Duodenal mucosa (tissue), 2 donors: ENCODE results near the gene HADHA.
"Not testable (repeated sequence)": the region's sequence is repeated elsewhere in the genome, so short reads cannot be mapped to it uniquely, and the experiment has no call there.

Experiments used
- H3K27ac ChIP-seq: one replicate; pipeline ENCODE4 v1.7.0; 2013; ENCODE audit warnings: low read depth, low read length
- H3K27me3 ChIP-seq, 2 donors: one replicate each; pipeline ENCODE4 v1.7.0; 2013; ENCODE audit warnings: low read length in 2 of 2, control low read depth in 1 of 2; ENCODE audit not compliant: insufficient read depth in 2 of 2, control insufficient read depth in 1 of 2
- H3K36me3 ChIP-seq, 2 donors: one replicate each; pipeline ENCODE4 v1.7.0; 2013; ENCODE audit warnings: low read length in 2 of 2, control low read depth in 1 of 2; ENCODE audit not compliant: insufficient read depth in 2 of 2, control insufficient read depth in 1 of 2
- H3K4me1 ChIP-seq, 2 donors: one replicate each; pipeline ENCODE4 v1.7.0; 2013; ENCODE audit warnings: low read length in 2 of 2, control low read depth in 1 of 2; ENCODE audit not compliant: insufficient read depth in 2 of 2, control insufficient read depth in 1 of 2
- H3K4me3 ChIP-seq, 2 donors: one replicate each; pipeline ENCODE4 v1.7.0; 2013; ENCODE audit warnings: low read length in 2 of 2, low read depth in 1 of 2
- H3K9ac ChIP-seq, 2 donors: one replicate each; pipeline ENCODE4 v1.7.0; 2013; ENCODE audit warnings: low read length in 2 of 2, low read depth in 1 of 2
- H3K9me3 ChIP-seq, 2 donors: one replicate each; pipeline ENCODE4 v1.7.0; 2013; ENCODE audit warnings: low read length in 2 of 2, control low read depth in 1 of 2; ENCODE audit not compliant: control insufficient read depth in 1 of 2

Gene HADHA

DNA sequence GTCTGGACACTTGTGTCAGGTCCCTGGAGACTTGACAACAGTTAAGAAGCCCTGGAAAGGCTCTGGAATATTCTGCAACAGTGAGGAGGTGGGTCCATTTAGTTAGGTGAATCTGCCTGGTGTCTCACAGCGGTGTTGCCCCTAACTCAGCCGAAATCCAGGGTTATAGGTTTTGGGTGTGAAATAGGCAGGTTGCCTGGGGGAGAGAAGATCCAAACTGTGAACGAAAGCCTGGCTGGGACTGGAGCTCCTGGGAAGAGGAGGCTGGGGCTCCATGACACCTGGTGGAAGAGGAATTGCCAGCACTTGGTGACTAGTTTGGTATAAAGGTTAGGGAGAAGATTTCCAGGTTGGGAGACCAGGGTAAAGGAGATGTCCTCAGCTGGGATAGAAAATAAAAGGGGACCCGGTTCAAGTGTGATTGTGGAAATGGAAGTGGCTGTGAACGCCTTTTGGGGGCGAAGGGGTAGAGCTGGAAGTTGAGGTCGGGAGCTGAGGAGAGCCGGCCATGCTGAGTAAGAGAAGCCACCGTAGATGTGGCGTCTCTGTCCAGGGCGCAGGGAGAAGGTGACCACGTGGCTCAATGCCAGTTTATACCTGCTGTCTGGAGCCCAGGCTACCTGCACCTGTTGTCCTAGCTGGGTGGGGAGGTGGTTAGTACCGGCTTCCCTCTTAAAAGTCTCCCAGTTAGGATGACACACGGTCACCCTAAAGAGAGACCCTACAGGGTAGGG is 74.6 kb downstream of the HADHA start:
- Histone ChIP-seq H3K4me1 (peaks cover 0 to 5% of the 10 kb centered on the region in 2 donors), H3K27me3 (peaks cover 15 to 16% of the 10 kb centered on the region in 2 donors)

DNA sequence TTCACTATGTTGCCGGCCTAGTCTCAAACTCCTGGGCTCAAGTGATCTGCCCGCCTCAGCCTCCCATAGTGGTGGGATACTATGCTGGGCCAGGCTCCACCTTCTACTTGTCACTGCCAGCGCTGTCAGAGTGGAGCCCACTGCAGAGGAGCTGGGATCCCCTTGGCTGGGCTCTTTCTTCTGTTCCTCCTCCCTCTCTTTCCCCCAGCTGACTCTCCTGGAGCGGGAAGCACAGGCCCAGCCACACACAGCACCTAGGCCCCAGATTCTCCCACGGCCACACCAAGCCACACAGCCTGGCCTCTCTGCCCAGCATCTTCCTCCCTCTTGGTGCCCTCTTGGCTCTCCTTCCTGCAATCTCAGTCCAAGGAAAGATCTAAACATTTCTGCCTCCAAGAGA is 75.2 kb downstream of the HADHA start:
- no peaks in the 10 kb centered on the region for H3K36me3 ChIP-seq
- peaks cover 0 to 5% of the 10 kb centered on the region in 2 donors for H3K4me1 ChIP-seq
- H3K27me3 ChIP-seq: peaks cover 8 to 9% of the 10 kb centered on the region in 2 donors
- H3K9ac ChIP-seq: no peak overlapping the region
- H3K9me3 ChIP-seq: no peaks in the 10 kb centered on the region
- H3K4me3 ChIP-seq: no peak overlapping the region
- H3K27ac ChIP-seq: no peak overlapping the region

More for the DNA sequence above, 74.6 kb downstream of the HADHA start:
- no peaks in the 10 kb centered on the region for H3K9me3 ChIP-seq
- no peak overlapping the region for H3K27ac ChIP-seq
- H3K36me3 ChIP-seq: no peaks in the 10 kb centered on the region
- no peak overlapping the region for H3K9ac ChIP-seq
- no peak overlapping the region for H3K4me3 ChIP-seq

DNA sequence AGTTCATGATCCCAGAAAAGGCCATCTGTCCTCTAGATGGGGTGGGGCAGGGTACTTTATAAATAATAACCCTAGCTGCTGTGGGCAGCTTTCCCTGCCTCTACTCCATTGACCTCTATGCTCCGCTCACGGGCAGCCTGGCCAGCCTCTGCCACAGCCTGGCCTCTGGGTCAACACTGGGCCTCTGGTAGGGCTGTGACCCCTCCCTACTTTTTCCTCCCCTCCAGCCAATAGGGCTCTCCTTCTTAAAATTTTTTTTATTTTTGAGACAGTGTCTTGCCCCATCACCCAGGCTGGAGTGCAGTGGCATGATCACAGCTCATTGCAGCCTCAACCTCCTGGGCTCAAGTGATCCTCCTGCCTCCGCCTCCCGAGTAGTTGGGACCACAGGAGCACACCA is 75.6 kb downstream of the HADHA start:
- no peaks in the 10 kb centered on the region for H3K36me3 ChIP-seq
- no peak overlapping the region for H3K9ac ChIP-seq
- H3K27me3 ChIP-seq: peaks cover 5 to 6% of the 10 kb centered on the region in 2 donors
- H3K9me3 ChIP-seq: no peaks in the 10 kb centered on the region
- no peak overlapping the region for H3K27ac ChIP-seq
- no peak overlapping the region for H3K4me3 ChIP-seq
- H3K4me1 ChIP-seq: peaks cover 0 to 5% of the 10 kb centered on the region in 2 donors

DNA sequence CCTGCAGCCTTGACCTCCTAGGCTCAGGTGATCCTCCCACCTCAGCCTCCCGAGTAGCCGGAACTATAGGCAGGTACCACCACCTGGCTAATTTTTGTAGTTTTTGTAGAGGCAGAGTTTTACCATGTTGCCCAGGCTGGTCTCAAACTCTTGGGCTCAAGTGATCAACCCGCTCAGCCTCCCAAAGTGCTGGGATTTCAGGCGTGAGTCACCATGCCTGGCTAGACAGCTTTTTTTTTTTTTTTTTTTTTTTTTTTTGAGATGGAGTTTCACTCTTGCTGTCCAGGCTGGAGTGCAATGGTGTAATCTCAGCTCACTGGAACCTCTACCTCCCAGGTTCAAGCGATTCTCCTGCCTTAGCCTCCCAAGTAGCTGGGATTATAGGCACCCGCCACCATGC is 77.9 kb downstream of the HADHA start:
- H3K4me3 ChIP-seq, H3K9me3 ChIP-seq, H3K36me3 ChIP-seq, H3K9ac ChIP-seq, H3K27ac ChIP-seq, H3K27me3 ChIP-seq, H3K4me1 ChIP-seq: not testable (repeated sequence)

DNA sequence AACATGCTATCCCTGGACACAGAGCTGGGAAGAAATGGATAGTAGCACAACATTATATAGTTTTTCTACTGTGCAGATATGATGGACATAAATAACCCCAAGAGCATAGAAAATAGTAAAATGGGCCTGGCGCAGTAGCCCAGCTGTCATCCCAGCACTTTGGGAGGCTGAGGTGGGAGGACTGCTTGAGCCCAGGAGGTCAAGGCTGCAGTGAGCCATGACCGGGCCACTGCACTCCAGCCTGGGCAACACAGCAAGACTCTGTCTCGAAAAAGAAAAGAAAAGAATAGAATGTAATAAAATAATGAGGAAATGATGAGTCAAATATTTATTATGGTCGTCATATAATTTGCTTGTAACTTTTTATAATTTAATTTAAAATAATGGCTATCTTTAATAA is 79.0 kb downstream of the HADHA start:
- Histone ChIP-seq H3K9ac (no peak overlapping the region), H3K27ac (no peak overlapping the region), H3K36me3 (no peaks in the 10 kb centered on the region), H3K4me1 (no peaks in the 10 kb centered on the region), H3K27me3 (no peaks in the 10 kb centered on the region), H3K9me3 (no peaks in the 10 kb centered on the region), H3K4me3 (no peak overlapping the region)

DNA sequence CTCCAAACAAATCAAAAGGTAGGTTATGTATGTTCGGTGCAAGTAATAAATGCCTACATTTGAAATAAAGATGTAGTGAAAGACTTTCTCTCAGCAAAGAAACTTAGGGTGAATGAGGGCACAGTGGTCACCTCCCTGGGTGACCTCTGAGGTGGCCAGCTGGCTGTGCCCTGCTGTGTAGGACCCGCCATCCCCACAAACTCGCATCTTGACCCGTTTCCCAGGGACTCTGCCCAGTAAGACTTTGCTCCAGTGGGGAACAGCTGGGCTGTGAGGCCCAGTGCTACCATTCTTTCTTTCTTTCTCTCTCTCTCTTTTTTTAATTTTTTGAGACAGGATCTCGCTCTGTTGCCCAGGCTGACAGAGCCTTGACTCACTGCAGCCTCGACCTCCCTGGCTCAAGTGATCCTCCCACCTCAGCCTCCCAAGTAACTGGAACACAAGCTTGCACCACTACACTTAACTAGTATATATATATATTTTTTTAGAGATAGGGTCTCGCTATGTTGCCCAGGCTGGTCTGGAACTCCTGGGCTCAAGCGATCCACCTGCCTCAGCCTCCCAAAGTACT is 79.7 kb downstream of the HADHA start:
- Histone ChIP-seq H3K9me3 (no peaks in the 10 kb centered on the region), H3K27ac (no peak overlapping the region), H3K4me3 (no peak overlapping the region), H3K36me3 (no peaks in the 10 kb centered on the region), H3K4me1 (no peaks in the 10 kb centered on the region), H3K27me3 (no peaks in the 10 kb centered on the region), H3K9ac (no peak overlapping the region)

DNA sequence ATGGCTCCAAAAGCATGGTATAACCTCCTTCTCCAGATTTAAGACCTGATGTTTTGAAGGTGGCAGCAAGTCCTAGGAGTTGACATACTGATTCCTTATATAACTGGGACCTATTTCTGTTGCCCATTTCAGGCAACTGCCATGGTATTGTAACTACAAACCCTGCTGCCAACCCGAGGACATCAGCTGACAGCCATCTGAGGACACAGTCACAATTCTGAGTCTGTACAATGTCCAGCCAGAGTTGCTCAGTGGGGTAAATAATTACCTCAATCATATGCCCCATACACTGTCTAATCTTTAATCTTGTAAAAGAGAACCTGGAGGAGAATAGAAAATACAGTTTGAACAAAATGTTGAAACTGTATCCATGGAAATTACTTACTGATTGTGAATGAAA is 80.2 kb downstream of the HADHA start:
- no peak overlapping the region for H3K9ac ChIP-seq
- H3K27ac ChIP-seq: no peak overlapping the region
- H3K27me3 ChIP-seq: no peaks in the 10 kb centered on the region
- H3K36me3 ChIP-seq: no peaks in the 10 kb centered on the region
- no peak overlapping the region for H3K4me3 ChIP-seq
- no peaks in the 10 kb centered on the region for H3K4me1 ChIP-seq
- H3K9me3 ChIP-seq: no peaks in the 10 kb centered on the region

DNA sequence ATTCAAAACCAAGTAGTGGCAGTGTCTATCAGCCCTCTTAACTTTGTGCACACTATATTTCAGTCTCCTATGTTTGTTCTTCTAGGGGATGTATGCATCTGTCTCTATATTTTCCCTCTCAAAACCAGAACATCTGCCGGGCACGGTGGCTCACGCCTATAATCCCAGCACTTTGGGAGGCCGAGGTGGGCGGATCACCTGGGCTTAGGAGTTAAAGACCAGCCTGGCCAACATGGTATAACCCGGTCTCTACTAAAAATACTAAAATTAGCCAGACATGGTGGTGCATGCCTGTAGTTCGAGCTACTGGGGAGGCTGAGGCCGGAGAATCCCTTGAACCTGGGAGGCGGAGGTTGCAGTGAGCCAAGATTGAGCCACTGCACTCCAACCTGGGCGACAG is 81.5 kb downstream of the HADHA start:
- H3K36me3 ChIP-seq: no peaks in the 10 kb centered on the region
- no peak overlapping the region for H3K4me3 ChIP-seq
- H3K4me1 ChIP-seq: no peaks in the 10 kb centered on the region
- no peak overlapping the region for H3K9ac ChIP-seq
- H3K27ac ChIP-seq: no peak overlapping the region
- H3K27me3 ChIP-seq: no peaks in the 10 kb centered on the region
- no peaks in the 10 kb centered on the region for H3K9me3 ChIP-seq

DNA sequence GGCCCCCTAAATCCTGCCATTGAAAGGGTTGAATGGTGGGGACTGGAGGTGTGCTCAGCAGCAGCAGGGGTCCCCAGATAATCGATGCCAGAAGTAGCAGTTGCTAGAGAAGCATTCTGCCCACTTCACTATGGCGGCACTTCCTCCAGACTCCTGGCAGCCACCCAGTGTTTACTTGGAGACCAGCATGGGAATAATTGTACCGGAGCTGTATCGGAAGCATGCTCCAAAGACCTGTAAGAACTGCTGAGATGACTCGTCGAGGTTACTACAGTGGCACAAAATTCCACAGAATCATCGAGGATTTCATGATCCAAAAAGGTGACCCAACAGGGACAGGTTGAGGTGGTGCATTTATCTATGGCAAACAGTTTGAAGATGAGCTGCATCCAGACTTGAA is 82.5 kb downstream of the HADHA start:
- H3K9ac ChIP-seq: no peak overlapping the region
- no peaks in the 10 kb centered on the region for H3K27me3 ChIP-seq
- no peaks in the 10 kb centered on the region for H3K9me3 ChIP-seq

DNA sequence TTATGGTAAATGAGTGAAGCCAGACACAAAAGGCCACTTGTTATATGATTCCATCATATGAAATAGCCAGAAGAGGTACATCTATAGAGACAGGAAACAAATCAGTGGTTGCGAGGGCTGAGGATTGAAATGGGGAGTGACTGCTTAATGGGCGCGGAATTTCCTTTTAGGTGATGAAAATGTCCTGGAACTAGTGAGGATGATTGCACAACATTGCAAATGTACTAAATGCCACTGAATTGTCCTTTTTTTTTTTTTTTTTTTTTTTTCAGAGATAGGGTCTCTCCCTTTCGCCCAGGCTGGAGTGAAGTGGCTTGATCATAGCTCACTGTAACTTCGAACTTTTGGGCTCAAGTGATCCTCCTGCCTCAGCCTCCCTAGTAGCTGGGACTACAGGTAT is 86.9 kb downstream of the HADHA start:
- Histone ChIP-seq H3K9me3 (peaks cover 0 to 4% of the 10 kb centered on the region in 2 donors), H3K9ac (no peak overlapping the region)

More for the DNA sequence above, 82.5 kb downstream of the HADHA start:
- Histone ChIP-seq H3K27ac (no peak overlapping the region), H3K4me3 (no peak overlapping the region), H3K36me3 (no peaks in the 10 kb centered on the region), H3K4me1 (no peaks in the 10 kb centered on the region)

More for the DNA sequence above, 86.9 kb downstream of the HADHA start:
- no peaks in the 10 kb centered on the region for H3K27me3 ChIP-seq
- H3K27ac ChIP-seq: no peak overlapping the region
- no peak overlapping the region for H3K4me3 ChIP-seq
- H3K4me1 ChIP-seq: no peaks in the 10 kb centered on the region
- no peaks in the 10 kb centered on the region for H3K36me3 ChIP-seq
